GM13976 (cell line): ENCODE data around the gene GLS.

Source experiments
- DNase-seq: peaks from one replicate; pipeline ENCODE4 v3.0.0; 2012; ENCODE audit warnings: low spot score
- CTCF ChIP-seq: IDR thresholded peaks from 2 replicates; pipeline ENCODE4 v1.5.1; 2012; ENCODE audit warnings: borderline replicate concordance, mild to moderate bottlenecking; ENCODE audit not compliant: insufficient read depth; ENCODE audit errors: extremely low read depth, missing control alignments, control extremely low read depth
- in situ Hi-C: fragments of 300-500 bp; cut with MboI; formaldehyde crosslinking; loops from one replicate; pipeline ENCODE4 v1.12.0; 2022; ENCODE audit warnings: low sequenced_read_pairs, mixed read lengths, inconsistent platforms; ENCODE audit not compliant: unreplicated experiment

Gene GLS

GRCh38 chr2:190910341-190911136, 29.9 kb downstream of the GLS start:
- TF ChIP-seq CTCF, result no peak
- in situ Hi-C loops, result no loop called here
- DNase-seq, result no peak

- DNase-seq, result peak; percentile 37
- in situ Hi-C loops, result no loop called here
- no peak for TF ChIP-seq CTCF
These were observed 31.2 kb downstream of the GLS start for GRCh38 chr2:190911813-190912212.

GRCh38 chr2:190912726-190913125, 32.1 kb downstream of the GLS start:
- in situ Hi-C loops, result no loop called here
- TF ChIP-seq CTCF, result no peak
- no peak for DNase-seq

GRCh38 chr2:190913725-190914124, 33.1 kb downstream of the GLS start:
- DNase-seq, result no peak
- in situ Hi-C loops, result no loop called here
- no peak for TF ChIP-seq CTCF

- no peak for DNase-seq
- TF ChIP-seq CTCF, result no peak
- in situ Hi-C loops, result no loop called here
These were observed 36.2 kb downstream of the GLS start for GRCh38 chr2:190916829-190917228.

GRCh38 chr2:190920085-190920484, 39.5 kb downstream of the GLS start:
- in situ Hi-C loops, result no loop called here
- no peak for TF ChIP-seq CTCF
- no peak for DNase-seq
